ENCODE data around the gene MDM2. TPM values are rescaled to one million over a fixed set of nuclear protein-coding genes. Genes with fewer than 3 reads are reported as not detected.

Gene MDM2
- total and polyA plus RNA-seq, 9 of the 15 experiments (the other 6 are each of a cell fraction or from before 2014, with no cell fraction given): 13.6 to 100 (median 49.0) TPM

DNA sequence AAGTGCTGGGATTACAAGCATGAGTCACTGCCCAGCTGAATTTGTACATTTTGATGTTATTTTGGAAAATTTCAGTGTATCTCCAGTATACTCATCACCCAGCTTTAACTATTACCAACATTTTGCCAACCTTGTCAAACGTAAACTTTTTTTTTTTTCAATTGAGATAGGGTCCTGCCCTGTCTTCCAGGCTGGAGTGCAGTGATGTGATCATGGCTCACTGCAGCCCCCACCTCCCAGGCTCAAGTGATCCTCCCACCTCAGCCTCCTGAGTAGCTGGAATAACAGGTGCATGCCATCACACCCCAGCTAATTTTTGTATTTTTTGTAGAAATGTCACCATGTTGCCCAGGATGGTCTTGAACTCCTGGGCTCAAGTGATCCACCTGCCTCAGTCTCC, 29.2 kb downstream of the MDM2 start:
- no TSS peak for BruUV-seq (replicated peaks)
- POLR2A ChIA-PET: interaction anchor here (0.7 to 1.4 kb wide), 4 partner anchors 14 to 29 kb away, joined by 3 to 4 read pairs (median 3); partner anchors contain the start of gene MDM2
- no peak overlapping the region for H3K27ac ChIP-seq (ENCODE audit: extremely low read depth, low read depth, low read length)
- no peak overlapping the region for H3K9ac ChIP-seq (ENCODE audit: insufficient read depth in 1 of 2, low read depth in 2 of 2, low read length in 2 of 2)
- H3K4me3 ChIP-seq: no peak overlapping the region
- H3K27me3 ChIP-seq (ENCODE audit: control insufficient read depth in 2 of 2, insufficient read depth in 2 of 2, low read length in 2 of 2): no peaks in the 10 kb centered on the region
- in situ Hi-C loops (cut with MboI) (no loop called here), intact Hi-C loops (cut with micrococcal nuclease) (no loop called here)
- DNase-seq (ENCODE audit: extremely low read depth in 1 of 4, low spot score in 3 of 4) (no peak), FAIRE-seq (no peak), ATAC-seq (no peak)
- CTCF ChIA-PET (ENCODE audit: low intra/inter-chr PET ratio): no interaction called here
- H3K9me3 ChIP-seq (replicated peaks; ENCODE audit: control insufficient read depth, insufficient read depth, low read depth, low read length): no peaks in the 10 kb centered on the region
- no peaks in the 10 kb centered on the region for H3K9me1 ChIP-seq (ENCODE audit: control insufficient read depth, insufficient read depth, low read length)
- H3K4me1 ChIP-seq (replicated peaks in 1 of 2; ENCODE audit: control insufficient read depth in 2 of 2, insufficient read depth in 2 of 2, low read length in 2 of 2): no peaks in the 10 kb centered on the region
- H3K36me3 ChIP-seq (ENCODE audit: control insufficient read depth, insufficient read depth, low read length): peaks cover 92% of the 10 kb centered on the region
- H4K20me1 ChIP-seq (replicated peaks; ENCODE audit: control insufficient read depth, insufficient read depth, low read length): 0 out of 2 replicates have a peak, but pooled peaks cover 3% of the 10 kb centered on the region
- H3K4me2 ChIP-seq (ENCODE audit: insufficient read depth, low read length): no peak overlapping the region
- H3K79me2 ChIP-seq (ENCODE audit: control insufficient read depth, insufficient read depth, low read length): 0 out of 3 replicates have a peak, but pooled peaks cover 2% of the 10 kb centered on the region
- WGBS (ENCODE audit: insufficient coverage, low coverage, missing lambda C conversion rate): 90% methylated on average over 1 of the region's 1 CpG
- no peak overlapping the region for H2AFZ ChIP-seq (ENCODE audit: low read depth, low read length)
- no peak for TF ChIP-seq ILK (tag; IDR thresholded peaks at IDR 0.05; ENCODE audit: borderline replicate concordance, low read depth)
- no peak for TF ChIP-seq MTA1 (IDR thresholded peaks at IDR 0.05; ENCODE audit: borderline replicate concordance)
- TF ChIP-seq, protein P1, sequence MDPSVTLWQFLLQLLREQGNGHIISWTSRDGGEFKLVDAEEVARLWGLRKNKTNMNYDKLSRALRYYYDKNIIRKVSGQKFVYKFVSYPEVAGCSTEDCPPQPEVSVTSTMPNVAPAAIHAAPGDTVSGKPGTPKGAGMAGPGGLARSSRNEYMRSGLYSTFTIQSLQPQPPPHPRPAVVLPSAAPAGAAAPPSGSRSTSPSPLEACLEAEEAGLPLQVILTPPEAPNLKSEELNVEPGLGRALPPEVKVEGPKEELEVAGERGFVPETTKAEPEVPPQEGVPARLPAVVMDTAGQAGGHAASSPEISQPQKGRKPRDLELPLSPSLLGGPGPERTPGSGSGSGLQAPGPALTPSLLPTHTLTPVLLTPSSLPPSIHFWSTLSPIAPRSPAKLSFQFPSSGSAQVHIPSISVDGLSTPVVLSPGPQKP (CRISPR knock-in tag; IDR thresholded peaks at IDR 0.05): no peak
- TF ChIP-seq, protein P2, sequence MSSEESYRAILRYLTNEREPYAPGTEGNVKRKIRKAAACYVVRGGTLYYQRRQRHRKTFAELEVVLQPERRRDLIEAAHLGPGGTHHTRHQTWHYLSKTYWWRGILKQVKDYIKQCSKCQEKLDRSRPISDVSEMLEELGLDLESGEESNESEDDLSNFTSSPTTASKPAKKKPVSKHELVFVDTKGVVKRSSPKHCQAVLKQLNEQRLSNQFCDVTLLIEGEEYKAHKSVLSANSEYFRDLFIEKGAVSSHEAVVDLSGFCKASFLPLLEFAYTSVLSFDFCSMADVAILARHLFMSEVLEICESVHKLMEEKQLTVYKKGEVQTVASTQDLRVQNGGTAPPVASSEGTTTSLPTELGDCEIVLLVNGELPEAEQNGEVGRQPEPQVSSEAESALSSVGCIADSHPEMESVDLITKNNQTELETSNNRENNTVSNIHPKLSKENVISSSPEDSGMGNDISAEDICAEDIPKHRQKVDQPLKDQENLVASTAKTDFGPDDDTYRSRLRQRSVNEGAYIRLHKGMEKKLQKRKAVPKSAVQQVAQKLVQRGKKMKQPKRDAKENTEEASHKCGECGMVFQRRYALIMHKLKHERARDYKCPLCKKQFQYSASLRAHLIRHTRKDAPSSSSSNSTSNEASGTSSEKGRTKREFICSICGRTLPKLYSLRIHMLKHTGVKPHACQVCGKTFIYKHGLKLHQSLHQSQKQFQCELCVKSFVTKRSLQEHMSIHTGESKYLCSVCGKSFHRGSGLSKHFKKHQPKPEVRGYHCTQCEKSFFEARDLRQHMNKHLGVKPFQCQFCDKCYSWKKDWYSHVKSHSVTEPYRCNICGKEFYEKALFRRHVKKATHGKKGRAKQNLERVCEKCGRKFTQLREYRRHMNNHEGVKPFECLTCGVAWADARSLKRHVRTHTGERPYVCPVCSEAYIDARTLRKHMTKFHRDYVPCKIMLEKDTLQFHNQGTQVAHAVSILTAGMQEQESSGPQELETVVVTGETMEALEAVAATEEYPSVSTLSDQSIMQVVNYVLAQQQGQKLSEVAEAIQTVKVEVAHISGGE (CRISPR knock-in tag; IDR thresholded peaks at IDR 0.05): no peak
- TF ChIP-seq NR1H2 (CRISPR knock-in tag; IDR thresholded peaks at IDR 0.05): no peak
- TF ChIP-seq ZFP1 (CRISPR knock-in tag; IDR thresholded peaks at IDR 0.05): no peak
- no peak for TF ChIP-seq SIRT6 (IDR thresholded peaks at IDR 0.05; ENCODE audit: low read depth, low read length)
- no peak for TF ChIP-seq RBM14 (IDR thresholded peaks at IDR 0.05; ENCODE audit: borderline replicate concordance, insufficient read depth, low read depth, low read length)
- no peak for TF ChIP-seq SMARCA5 (IDR thresholded peaks at IDR 0.05)
- TF ChIP-seq SREBF2 (CRISPR knock-in tag; IDR thresholded peaks at IDR 0.05): no peak
- no peak for TF ChIP-seq CBX1 (IDR thresholded peaks at IDR 0.05; ENCODE audit: low read depth)

Data from K562 (cell line).